HG03060 (cell line): ENCODE data around the gene OPN5.

Experiments used
- ATAC-seq: cut with Tn5 transposase; IDR thresholded peaks from one replicate; pipeline ENCODE4 v1.9.1; 2021; ENCODE audit warnings: low read depth, moderate number of reproducible peaks; ENCODE audit not compliant: unreplicated experiment

The OPN5 gene

GRCh38 chr6:47852727-47853126 lies 70.9 kb downstream of the OPN5 start:
- ATAC-seq, result no peak

- ATAC-seq, result no peak
Measured at GRCh38 chr6:47853766-47854165, 71.9 kb downstream of the OPN5 start.

- no peak for ATAC-seq
Measured at GRCh38 chr6:47854971-47855370, 73.1 kb downstream of the OPN5 start.

- no peak for ATAC-seq
Measured at GRCh38 chr6:47859175-47859574, 77.3 kb downstream of the OPN5 start.

GRCh38 chr6:47862731-47863130 lies 80.9 kb downstream of the OPN5 start:
- no peak for ATAC-seq

- no peak for ATAC-seq
Measured at GRCh38 chr6:47865206-47865605, 83.4 kb downstream of the OPN5 start.

GRCh38 chr6:47875593-47875992 lies 93.8 kb downstream of the OPN5 start:
- no peak for ATAC-seq
